CD4-positive, alpha-beta T cell treated with Interleukin-15 for 1 hour (primary cell): ENCODE results near the gene NUCB1.
"Not testable (repeated sequence)": the region's sequence is repeated elsewhere in the genome, so short reads cannot be mapped to it uniquely, and the experiment has no call there.

Source experiments
- DNase-seq: peaks from one replicate; pipeline ENCODE4 v3.0.0-alpha.2; 2020

NUCB1 gene

GRCh38 chr19:48874303-48875135 is 25.6 kb upstream of the NUCB1 start:
- peak; percentile 61 for DNase-seq

GRCh38 chr19:48876043-48876981 is 23.8 kb upstream of the NUCB1 start:
- peak; percentile 56 for DNase-seq

DNA sequence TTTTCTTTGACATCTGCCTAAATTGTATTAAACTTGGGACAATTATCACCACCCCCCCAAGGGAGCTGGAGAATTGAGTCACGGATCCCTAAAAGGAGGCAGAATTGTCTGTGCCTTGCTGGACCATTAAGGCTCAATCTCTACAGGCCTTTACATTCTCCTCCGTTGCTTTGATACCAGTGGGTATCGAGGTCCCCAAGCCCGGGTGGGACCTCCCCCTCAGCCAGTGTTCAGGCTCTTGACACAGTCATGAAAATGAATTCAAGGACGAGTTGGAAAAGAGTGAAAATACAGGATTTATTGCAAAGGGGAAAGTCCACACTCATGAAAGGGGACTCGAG is 22.3 kb upstream of the NUCB1 start:
- DNase-seq: no peak

DNA sequence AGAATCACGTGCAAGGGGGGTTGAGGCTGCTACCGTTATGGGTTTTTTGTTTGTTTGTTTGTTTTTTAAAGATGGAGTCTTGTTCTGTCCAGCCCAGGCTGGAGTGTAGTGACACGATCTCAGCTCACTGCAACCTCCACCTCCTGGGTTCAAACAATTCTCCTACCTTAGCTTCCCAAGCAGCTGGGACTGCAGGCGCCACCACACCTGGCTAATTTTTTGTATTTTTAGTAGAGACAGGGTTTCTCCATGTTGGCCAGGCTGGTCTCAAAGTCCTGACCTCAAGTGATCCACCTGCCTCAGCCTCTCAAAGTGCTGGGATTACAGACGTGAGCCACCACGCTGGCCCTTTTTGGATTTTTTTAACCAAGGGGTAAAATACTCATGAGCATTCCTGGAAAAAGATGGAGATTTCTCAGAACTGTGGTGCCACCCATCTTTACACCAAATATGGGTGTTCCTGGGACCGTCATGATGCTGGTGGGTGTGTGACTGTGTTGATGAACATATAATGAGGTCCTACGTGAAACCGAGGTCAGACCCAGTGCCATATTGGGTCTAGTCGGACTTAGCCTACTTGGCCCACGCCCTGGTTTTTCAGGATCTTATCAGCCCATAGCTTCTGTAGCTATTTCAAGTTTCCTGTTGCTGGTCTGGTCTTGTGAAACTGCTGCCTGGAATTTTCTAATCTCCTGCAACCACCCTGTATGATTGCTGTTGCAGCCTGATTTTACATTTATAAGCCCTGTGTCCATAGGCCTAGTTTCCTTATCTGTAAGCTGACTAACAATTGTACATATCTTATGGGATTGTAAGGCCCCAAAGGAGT is 21.7 kb upstream of the NUCB1 start:
- DNase-seq: peak; percentile 58

DNA sequence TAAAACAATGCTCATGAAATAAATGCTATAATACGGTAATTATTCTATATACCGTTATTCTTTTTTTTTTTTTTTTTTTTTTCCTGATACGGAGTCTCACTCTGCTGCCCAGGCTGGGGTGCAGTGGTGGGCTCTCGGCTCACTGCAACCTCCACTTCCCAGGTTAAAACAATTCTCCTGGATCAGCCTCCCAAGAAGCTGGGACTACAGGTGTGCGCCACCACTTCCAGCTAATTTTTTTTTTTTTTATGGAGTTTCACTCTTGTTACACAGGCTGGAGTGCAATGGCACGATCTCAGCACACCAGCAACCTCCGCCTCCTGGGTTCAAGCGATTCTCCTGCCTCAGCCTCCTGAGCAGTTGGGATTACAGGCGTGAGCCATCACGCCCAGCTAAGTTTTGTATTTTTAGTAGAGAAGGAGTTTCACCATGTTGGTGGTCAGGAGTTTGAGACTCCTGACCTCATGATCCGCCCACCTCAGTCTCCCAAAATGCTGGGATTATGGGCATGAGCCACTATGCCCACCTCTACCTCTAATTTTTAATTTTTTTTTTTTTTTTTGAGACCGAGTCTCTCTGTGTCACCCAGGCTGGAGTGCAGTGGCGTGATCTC is 21.0 kb upstream of the NUCB1 start:
- no peak for DNase-seq

- not testable (repeated sequence) for DNase-seq
These were observed 20.4 kb upstream of the NUCB1 start for GRCh38 chr19:48879696-48880095.

- peak; percentile 38 for DNase-seq
These were observed 18.1 kb upstream of the NUCB1 start for GRCh38 chr19:48881741-48882657.

GRCh38 chr19:48883726-48884125 is 16.4 kb upstream of the NUCB1 start:
- DNase-seq: no peak

DNA sequence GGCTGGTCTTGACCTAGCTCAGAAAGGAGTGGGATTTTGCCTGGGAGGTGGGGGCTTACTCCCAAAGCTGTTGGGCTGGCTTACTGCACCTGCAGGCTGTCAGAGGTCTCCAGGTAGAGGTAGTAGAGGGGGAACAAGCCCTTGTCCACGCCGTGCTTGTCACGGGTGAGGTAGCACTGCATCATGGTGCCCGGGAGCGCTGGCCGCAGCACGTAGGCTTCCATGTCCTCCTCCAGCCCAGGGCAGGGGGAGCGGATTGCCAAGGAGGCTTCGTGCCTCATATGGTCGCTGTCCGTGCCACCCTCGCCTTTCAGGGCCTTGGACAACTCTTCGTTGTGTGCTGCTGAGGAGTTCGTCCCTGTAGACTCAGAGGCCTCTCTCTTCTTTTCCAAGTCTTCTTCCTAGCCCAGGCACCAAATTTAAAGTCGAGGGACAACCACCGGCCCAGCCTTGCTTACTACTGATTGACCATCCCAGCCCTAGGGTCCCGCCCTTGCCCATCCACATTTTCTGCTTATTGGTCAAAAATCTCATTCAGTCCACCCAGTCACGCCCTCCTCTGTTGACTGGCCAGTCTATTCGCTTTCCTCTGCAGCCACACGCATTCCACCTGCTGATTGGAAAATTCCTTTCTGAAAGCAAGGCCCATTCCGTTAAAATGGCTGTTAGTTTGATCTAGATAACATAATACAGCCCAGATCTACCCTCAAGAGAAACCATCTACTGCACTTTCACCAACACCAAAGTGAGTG is 12.1 kb upstream of the NUCB1 start:
- DNase-seq: no peak

GRCh38 chr19:48889496-48889895 is 10.6 kb upstream of the NUCB1 start:
- DNase-seq: not testable (repeated sequence)

DNA sequence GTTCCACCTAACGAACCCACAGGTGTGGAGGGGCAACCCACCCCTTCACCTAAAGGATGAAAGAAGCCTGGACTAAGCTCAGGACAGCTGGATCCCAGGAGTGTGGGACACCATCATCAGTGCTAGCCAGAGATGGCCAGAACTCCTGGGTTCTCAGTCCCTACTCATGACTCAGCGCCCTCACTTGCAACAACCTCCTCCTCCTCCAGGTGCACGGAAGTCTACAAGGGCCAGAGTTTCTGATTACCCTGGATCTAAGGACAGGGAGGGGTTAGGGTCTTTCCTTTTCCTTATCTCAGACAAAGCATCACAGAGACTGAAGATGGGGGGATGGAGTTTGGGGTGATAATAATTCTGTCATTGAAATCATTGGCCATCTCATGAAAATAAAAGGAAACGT is 9.6 kb upstream of the NUCB1 start:
- no peak for DNase-seq

- DNase-seq: no peak
These were observed 4.9 kb upstream of the NUCB1 start for GRCh38 chr19:48895226-48895625.

DNA sequence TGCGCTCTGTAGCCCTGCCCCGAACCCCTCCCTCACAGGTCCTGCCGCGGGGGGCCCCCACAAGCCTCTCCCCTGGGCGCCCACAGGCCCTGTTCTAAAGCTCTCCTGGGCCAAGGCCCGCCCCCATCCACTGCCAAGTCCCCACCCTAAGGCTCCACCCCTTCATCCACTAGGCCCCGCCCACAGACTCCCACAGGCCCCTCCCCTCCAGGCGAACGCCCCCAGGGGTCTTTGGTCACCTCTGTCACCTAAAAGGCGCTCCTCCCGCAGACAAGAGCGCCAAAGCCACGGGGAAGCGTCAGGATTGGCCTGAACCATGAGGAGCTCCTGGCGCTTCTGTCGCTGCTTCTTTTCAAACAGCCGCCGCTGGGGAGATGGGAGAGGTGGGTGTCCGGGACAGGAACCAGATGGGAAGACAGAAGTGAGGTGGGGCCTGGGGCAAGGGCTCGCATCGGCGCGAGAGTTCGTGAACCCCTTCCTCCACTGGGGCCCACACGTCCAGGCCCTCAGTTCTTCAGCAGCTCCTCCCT is 3.9 kb upstream of the NUCB1 start:
- peak; percentile 65 for DNase-seq

GRCh38 chr19:48897181-48897580 is 2.9 kb upstream of the NUCB1 start:
- no peak for DNase-seq

- not testable (repeated sequence) for DNase-seq
These were observed 744 bp upstream of the NUCB1 start for GRCh38 chr19:48899386-48899749.

DNA sequence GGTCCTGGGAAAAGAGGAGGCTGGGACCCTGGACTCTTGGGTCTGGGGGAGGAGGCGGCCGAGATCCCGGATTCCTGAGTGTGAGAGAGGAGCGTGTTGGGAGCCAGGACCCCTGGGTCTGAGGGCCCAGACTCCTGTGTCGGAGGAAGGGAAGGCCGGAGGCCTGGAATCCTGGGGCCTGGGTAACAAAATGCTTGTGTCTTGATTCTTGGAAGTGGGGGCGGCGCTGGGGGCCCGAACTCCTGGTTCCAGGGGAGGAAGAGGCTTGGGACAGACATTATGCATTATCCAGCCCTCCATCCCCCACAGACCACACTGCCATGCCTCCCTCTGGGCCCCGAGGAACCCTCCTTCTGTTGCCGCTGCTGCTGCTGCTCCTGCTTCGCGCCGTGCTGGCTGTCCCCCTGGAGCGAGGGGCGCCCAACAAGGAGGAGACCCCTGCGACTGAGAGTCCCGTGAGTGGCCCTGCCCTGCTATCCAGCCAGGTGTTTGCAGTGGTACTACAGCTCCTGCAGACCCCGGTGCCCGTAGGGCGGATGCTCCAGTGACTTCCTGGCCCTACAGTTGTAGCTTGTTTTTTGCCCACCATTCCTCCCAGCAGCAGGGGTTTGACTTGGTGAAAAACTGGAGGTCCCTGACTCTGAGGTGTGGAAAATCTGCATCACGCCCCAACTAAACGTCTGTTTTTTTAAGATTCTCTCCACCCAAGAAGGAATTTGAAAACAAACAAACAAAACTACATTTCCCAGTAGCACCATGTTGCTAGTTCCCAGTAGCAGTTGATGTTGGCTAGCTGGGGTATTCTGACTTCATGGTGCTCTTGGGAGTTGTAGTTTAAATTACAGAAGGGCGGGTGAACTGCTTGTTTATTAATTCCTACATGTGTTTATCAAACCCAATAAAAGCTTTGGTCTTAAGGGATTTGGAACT is 630 bp downstream of the NUCB1 start:
- no peak for DNase-seq

DNA sequence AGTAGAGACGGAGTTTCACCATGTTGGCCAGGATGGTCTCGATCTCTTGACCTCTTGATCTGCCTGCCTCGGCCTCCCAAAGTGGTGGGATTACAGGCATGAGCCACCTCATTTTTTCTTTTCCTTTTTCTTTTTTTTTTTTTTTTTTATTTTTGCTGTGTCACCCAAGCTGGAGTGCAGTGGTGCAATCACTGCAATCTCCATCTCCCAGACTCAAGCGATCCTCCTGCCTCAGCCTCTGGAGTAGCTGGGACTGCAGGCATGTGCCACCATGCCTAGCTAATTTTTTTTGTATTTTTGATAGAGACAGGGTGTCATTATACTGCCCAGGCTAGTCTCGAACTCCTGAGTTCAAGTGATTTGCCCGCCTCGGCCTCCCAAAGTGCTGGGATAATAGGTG is 2.2 kb downstream of the NUCB1 start:
- not testable (repeated sequence) for DNase-seq

GRCh38 chr19:48903788-48904187 is 3.7 kb downstream of the NUCB1 start:
- not testable (repeated sequence) for DNase-seq

- no peak for DNase-seq
These were observed 5.6 kb downstream of the NUCB1 start for GRCh38 chr19:48905664-48906063.
